Heart left ventricle (tissue), 16 donors: ENCODE data around the gene DPP9. TPM values are rescaled to one million over a fixed set of nuclear protein-coding genes. Genes with fewer than 3 reads are reported as not detected.

ENCODE experiments used
- ATAC-seq, 4 donors: fragments of 200-7000 bp; cut with Tn5 transposase; one replicate each; pipeline ENCODE4 v1.9.1; 2020 to 2022; ENCODE audit warnings: moderate library complexity in 4 of 4, mild to moderate bottlenecking in 3 of 4, moderate number of reproducible peaks in 1 of 4
- DNase-seq, 5 donors: peaks; one replicate each; pipeline ENCODE4 v3.0.0-alpha.2; 2020
- H3K27ac ChIP-seq, 12 donors: fragments of 200-600 bp; sonication (generic) in 4 of 12; one replicate each; pipeline versions ENCODE4 v1.5.0 to v1.8.0; 2016 to 2022; ENCODE audit warnings: mild to moderate bottlenecking in 2 of 12
- H3K27me3 ChIP-seq, 9 donors: fragments of 200-600 bp; sonication (generic) in 2 of 9; one replicate each; pipeline versions ENCODE4 v1.5.1 to v1.8.0; 2016 to 2022; ENCODE audit warnings: mild to moderate bottlenecking in 3 of 9
- H3K36me3 ChIP-seq, 9 donors: fragments of 200-600 bp; sonication (generic) in 2 of 9; one replicate each; pipeline versions ENCODE4 v1.5.0 to v1.8.0; 2018 to 2022; ENCODE audit warnings: mild to moderate bottlenecking in 2 of 9
- H3K4me1 ChIP-seq, 12 donors: fragments of 200-600 bp; sonication (generic) in 4 of 12; one replicate each; pipeline versions ENCODE4 v1.5.0 to v1.8.0; 2016 to 2022; ENCODE audit warnings: mild to moderate bottlenecking in 3 of 12
- H3K4me3 ChIP-seq, 12 donors: fragments of 200-600 bp; sonication (generic) in 4 of 12; one replicate each; pipeline versions ENCODE4 v1.5.0 to v1.8.0; 2017 to 2022; ENCODE audit warnings: mild to moderate bottlenecking in 9 of 12, moderate library complexity in 4 of 12
- H3K9me3 ChIP-seq, 12 donors: fragments of 200-600 bp; sonication (generic) in 4 of 12; one replicate each; pipeline versions ENCODE4 v1.5.0 to v1.8.0; 2016 to 2022; ENCODE audit warnings: mild to moderate bottlenecking in 1 of 12
- POLR2A ChIP-seq, 2 donors: fragments of 450-650 bp; IDR thresholded peaks; one replicate each; pipeline ENCODE4 v1.6.1; 2017; ENCODE audit warnings: antibody characterized with exemption in 2 of 2, mild to moderate bottlenecking in 2 of 2, moderate library complexity in 2 of 2
- WGBS, 4 donors: extraction: QIAGEN DNeasy Blood & Tissue Kit in 2 of 4; methylation state at CpG; one replicate each; pipeline versions ENCODE4 v1.1.5 to v1.1.7; 2013 to 2018; 5-methylcytosine and 5-hydroxymethylcytosine counted together
- intact Hi-C, 10 donors: fragments of 100-400 bp; cut with DNase I; formaldehyde crosslinking; loops; one replicate each; pipeline versions ENCODE4 v1.11.1 to v1.14.2; 2022
- polyA plus RNA-seq, 2 donors: library from polyadenylated mRNA; stranded (reverse); fragments of 200-250 nt; gene quantifications; one replicate each; pipeline ENCODE4 v1.2.3, GENCODE V29; 2013
- total RNA-seq, 9 donors: library from RNA; depleted of rRNA in 2 of 9; stranded (reverse); fragments of >200 nt in 2 of 9; fragmentation: NEBNext Ultra II Directional in 3 of 9; extraction: Animal tissue kit (Norgen Biotek cat#: 25700) in 3 of 9; gene quantifications; one replicate each; pipeline versions ENCODE4 v1.1.0 to v1.2.4, GENCODE V29; 2016 to 2023
- TF ChIP-seq, protein P1 (sequence below), 12 donors: fragments of 200-600 bp; sonication (generic) in 4 of 12; IDR thresholded peaks; one replicate each; pipeline versions ENCODE4 v1.5.0 to v1.8.0; 2018 to 2022; ENCODE audit warnings: antibody characterized with exemption in 12 of 12, mild to moderate bottlenecking in 5 of 12
- donor health status: ischemic (EF 13 %, LVEDD 7.1; RV severe dilation, severe dysfunction).
- donor health status: healthy with polysubstance abuse.
- donor health status: DM: no; HTN: yes; CAD: no.
- donor health status: DM: no; HTN: no; CAD: no.
- donor health status: ischemic (EF 25% LVEDD 6.9; RV normal size, moderate dysfunction).
- donor health status: ischemic (EF 25% LVEDD 5.7; RV mildly dilated, moderate dysfunction).
- donor health status: healthy.
- donor health status: DM: yes; HTN: yes; CAD: no.
- donor health status: ischemic (EF 35%, LVEDD 5.7; RV mildly dilated, moderate dysfunction).
- donor health status: nonischemic (EF 11% LVEDD 7.7; RV severe dilation, severe dysfunction).
- donor health status: DM: yes; HTN: yes; CAD: no.
- donor health status: PGD.
- donor health status: ischemic (EF 29% LVEDD 5.4; RV normal size, mild dysfunction).
- donor health status: nonischemic (EF 23%, LVEDD 6.1; RV moderate dilation, normal function).

Gene DPP9
- total and polyA plus RNA-seq, 11 donors, result 30.7 to 65.2 (median 47.7) TPM

DNA sequence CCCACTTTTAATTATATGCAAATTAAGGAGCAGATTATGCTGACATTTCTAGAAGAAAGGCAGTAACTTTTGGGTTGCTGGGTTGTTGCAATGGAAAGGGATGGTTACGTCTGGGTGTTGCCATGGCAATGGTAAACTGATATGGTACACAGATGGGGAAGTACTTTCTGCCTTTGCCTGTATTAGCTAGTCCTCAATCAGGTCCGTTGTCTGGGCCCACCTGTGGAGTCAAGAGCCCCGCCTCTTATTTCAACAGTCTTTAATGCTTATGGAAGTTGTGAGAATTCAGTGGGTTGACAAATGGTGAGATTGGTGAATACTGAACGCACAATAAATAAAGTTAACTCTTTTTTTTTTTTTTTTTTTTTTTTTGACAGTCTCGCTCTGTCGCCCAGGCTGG lies 30.6 kb upstream of the DPP9 start:
- TF ChIP-seq, protein P1, sequence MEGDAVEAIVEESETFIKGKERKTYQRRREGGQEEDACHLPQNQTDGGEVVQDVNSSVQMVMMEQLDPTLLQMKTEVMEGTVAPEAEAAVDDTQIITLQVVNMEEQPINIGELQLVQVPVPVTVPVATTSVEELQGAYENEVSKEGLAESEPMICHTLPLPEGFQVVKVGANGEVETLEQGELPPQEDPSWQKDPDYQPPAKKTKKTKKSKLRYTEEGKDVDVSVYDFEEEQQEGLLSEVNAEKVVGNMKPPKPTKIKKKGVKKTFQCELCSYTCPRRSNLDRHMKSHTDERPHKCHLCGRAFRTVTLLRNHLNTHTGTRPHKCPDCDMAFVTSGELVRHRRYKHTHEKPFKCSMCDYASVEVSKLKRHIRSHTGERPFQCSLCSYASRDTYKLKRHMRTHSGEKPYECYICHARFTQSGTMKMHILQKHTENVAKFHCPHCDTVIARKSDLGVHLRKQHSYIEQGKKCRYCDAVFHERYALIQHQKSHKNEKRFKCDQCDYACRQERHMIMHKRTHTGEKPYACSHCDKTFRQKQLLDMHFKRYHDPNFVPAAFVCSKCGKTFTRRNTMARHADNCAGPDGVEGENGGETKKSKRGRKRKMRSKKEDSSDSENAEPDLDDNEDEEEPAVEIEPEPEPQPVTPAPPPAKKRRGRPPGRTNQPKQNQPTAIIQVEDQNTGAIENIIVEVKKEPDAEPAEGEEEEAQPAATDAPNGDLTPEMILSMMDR (IDR thresholded peaks at IDR 0.05), result no peak
- H3K27me3 ChIP-seq, result no peaks in the 10 kb centered on the region
- no peaks in the 10 kb centered on the region for H3K9me3 ChIP-seq
- no peak overlapping the region for H3K4me3 ChIP-seq
- 73 to 78% (median 77%) methylated on average over 6 of the region's 6 CpGs for WGBS, 4 donors
- H3K36me3 ChIP-seq, result no peaks in the 10 kb centered on the region
- DNase-seq (no peak), ATAC-seq (no peak)
- intact Hi-C loops, result no loop called here
- peaks cover 0 to 2% (median 0%) of the 10 kb centered on the region in 12 donors for H3K4me1 ChIP-seq
- no peak overlapping the region for H3K27ac ChIP-seq

DNA sequence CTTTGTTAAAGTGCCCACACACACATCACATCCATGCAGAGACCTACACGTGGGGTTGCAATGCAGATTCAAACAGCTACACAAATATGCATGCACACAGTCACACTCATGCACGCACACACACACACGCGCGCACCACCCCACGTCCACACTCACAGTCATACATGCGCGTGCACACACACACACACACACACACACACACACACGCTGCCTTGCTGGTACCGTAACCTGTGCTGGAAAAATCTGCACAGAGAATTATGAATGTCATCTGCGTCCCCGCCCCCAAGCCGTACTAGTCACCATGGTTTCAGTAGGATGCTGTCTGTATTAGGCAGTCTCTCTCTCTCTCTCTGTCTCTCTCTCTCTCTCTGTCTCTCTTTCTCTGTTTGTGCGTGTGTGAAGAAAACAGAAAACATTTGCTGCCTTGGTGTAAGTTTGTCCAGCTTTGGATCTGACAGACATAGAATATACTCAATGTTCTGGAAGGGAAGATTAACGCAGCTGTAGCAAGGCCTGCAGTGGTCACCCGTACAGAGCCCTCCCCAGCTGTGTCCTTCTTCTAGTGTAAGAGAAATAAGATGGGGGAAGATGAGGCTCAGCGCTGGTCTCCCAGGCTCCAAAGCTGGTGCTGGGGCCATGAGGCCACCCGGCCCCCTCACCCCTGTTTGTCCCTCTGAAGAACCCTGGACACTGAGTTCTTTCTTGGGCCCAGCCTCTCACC lies 26.4 kb upstream of the DPP9 start:
- H3K27me3 ChIP-seq, result no peaks in the 10 kb centered on the region
- peaks cover 0 to 12% (median 1%) of the 10 kb centered on the region in 12 donors for H3K4me1 ChIP-seq
- intact Hi-C loops, result no loop called here
- DNase-seq (no peak), ATAC-seq (peak in 1 of 4 donors; percentile 31)
- no peak overlapping the region for H3K27ac ChIP-seq
- H3K9me3 ChIP-seq, result peaks cover 0 to 8% (median 0%) of the 10 kb centered on the region in 12 donors
- no peaks in the 10 kb centered on the region for H3K36me3 ChIP-seq
- 77 to 79% (median 79%) methylated on average over 18 of the region's 18 CpGs for WGBS, 4 donors
- TF ChIP-seq, protein P1 (IDR thresholded peaks at IDR 0.05), result no peak
- no peak for TF ChIP-seq POLR2A (IDR thresholded peaks at IDR 0.05)
- H3K4me3 ChIP-seq, result no peak overlapping the region

DNA sequence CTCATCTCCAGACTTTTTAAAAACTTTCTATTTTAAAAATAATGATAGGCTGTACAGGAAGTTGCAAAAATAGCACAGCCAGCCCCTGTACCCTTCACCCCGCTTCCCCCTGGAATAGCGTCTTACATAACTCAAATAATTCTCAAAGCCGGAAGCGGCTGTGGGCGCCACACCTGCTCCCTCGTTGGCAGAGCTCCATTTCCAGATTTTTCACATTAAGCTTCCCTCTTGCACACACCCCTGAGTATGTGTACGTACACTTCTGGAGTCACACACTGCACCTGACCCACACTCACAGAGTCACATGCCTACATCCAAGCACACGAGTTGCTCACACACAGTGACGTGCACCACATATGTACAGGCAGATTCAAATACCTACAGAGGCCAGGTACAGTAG lies 24.9 kb upstream of the DPP9 start:
- TF ChIP-seq, protein P1 (IDR thresholded peaks at IDR 0.05), result no peak
- TF ChIP-seq POLR2A (IDR thresholded peaks at IDR 0.05), result no peak
- no peaks in the 10 kb centered on the region for H3K36me3 ChIP-seq
- no peaks in the 10 kb centered on the region for H3K27me3 ChIP-seq
- intact Hi-C loops, result no loop called here
- H3K4me3 ChIP-seq, result no peak overlapping the region
- DNase-seq (no peak), ATAC-seq (no peak)
- no peak overlapping the region for H3K27ac ChIP-seq
- H3K4me1 ChIP-seq, result peaks cover 0 to 20% (median 9%) of the 10 kb centered on the region in 12 donors
- 45 to 57% (median 51%) methylated on average over 9 of the region's 9 CpGs for WGBS, 4 donors
- H3K9me3 ChIP-seq, result peaks cover 0 to 8% (median 0%) of the 10 kb centered on the region in 12 donors

DNA sequence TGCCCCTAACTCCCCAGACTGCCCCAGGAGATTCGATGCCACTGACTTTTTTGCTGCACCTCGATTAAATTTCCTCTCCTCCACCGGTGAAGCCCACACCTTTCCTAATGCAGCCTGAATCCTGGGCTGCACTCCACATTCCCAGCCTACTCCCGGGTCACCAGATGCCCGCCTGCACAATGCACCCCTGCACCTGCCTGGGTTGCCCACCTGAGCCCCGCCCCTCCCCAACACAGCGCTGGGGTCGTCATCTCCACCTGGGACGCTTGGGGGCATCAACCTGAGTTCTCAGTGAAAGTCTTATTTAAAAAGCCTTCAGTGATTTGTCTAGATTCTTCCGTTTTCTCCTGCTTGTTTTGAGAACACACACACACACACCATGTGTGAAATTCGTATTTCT lies 24.5 kb upstream of the DPP9 start:
- 32 to 45% (median 39%) methylated on average over 11 of the region's 11 CpGs for WGBS, 4 donors
- intact Hi-C loops, result no loop called here
- ATAC-seq (no peak), DNase-seq (no peak)
- no peak for TF ChIP-seq POLR2A (IDR thresholded peaks at IDR 0.05)
- TF ChIP-seq, protein P1 (IDR thresholded peaks at IDR 0.05), result no peak
- no peak overlapping the region for H3K27ac ChIP-seq
- no peaks in the 10 kb centered on the region for H3K27me3 ChIP-seq
- no peaks in the 10 kb centered on the region for H3K36me3 ChIP-seq
- peaks cover 0 to 22% (median 9%) of the 10 kb centered on the region in 12 donors for H3K4me1 ChIP-seq
- no peak overlapping the region for H3K4me3 ChIP-seq
- H3K9me3 ChIP-seq, result peaks cover 0 to 8% (median 0%) of the 10 kb centered on the region in 12 donors
